ENCODE measurements around the gene SLC40A1. TPM values are rescaled to one million over a fixed set of nuclear protein-coding genes. Genes with fewer than 3 reads are reported as not detected.

The SLC40A1 gene
- total RNA-seq, 1 experiment from 2014 or later: not detected

DNA sequence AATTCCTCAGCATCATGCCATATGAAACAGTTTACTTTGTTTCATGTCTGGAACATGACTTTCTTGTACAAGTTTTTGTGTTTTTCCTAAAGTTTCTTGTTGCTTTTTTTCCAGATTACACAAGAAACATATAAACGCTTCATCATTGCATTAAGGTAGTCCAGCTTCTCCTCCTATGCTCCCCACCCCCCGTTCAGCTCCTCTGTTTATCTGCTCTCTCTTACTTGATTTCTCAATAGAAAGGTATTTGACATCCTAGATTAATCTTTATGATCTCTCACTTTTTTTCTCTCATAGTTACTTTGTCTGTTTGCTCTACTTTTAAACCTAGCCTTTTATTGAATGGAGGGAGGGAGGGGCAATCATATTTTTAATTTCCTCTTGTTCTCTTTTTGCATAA is 25.4 kb downstream of the SLC40A1 start:
- no peak overlapping the region for H3K27ac ChIP-seq (ENCODE audit: low read length)
- H3K4me2 ChIP-seq (ENCODE audit: low read depth, low read length, poor library complexity, severe bottlenecking): no peak overlapping the region

DNA sequence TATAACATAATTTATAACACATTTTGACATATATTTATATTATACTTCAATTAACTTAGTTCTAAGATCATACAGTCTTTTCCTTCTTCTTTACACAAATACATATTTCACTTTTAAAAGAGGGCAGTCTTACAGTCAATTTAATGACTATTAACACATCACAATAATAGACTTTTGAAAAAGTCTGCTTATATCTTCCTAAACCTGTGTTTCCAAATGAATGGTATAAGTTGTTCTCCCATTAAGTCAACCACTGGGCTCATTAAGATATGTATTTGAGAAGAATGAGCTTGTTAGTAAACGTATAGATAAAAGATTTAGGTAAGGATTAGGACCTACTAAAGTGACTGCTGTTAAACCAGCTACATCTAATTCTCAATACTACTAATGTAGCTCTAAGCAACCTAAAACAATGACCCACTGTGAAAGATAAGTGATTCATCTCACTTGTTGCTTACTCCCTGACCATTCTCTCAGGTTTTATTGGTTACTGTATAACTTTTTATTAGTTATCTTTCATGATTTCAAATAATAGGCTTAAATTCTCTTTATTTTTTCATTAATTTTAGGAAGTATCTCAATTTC is 27.0 kb downstream of the SLC40A1 start:
- no peaks in the 10 kb centered on the region for H3K79me2 ChIP-seq (ENCODE audit: low read length)

More for the DNA sequence above, 25.4 kb downstream of the SLC40A1 start:
- H2AFZ ChIP-seq (ENCODE audit: low read length): no peak overlapping the region
- H3K4me3 ChIP-seq (ENCODE audit: low read length): no peak overlapping the region
- H3K9me2 ChIP-seq (replicated peaks; ENCODE audit: insufficient read depth, low read length): no peaks in the 10 kb centered on the region
- no peak for DNase-seq
- no peaks in the 10 kb centered on the region for H3K79me2 ChIP-seq (ENCODE audit: low read length)
- H3K27me3 ChIP-seq (ENCODE audit: low read length): no peaks in the 10 kb centered on the region
- no peaks in the 10 kb centered on the region for H3K4me1 ChIP-seq (ENCODE audit: low read length)
- H4K20me1 ChIP-seq (ENCODE audit: insufficient read depth, low read depth, low read length): no peaks in the 10 kb centered on the region
- H3K36me3 ChIP-seq (ENCODE audit: insufficient read depth, low read length): no peaks in the 10 kb centered on the region
- no peak overlapping the region for H3K9ac ChIP-seq (ENCODE audit: low read length)
- H3K9me3 ChIP-seq (ENCODE audit: low read length): no peaks in the 10 kb centered on the region

DNA sequence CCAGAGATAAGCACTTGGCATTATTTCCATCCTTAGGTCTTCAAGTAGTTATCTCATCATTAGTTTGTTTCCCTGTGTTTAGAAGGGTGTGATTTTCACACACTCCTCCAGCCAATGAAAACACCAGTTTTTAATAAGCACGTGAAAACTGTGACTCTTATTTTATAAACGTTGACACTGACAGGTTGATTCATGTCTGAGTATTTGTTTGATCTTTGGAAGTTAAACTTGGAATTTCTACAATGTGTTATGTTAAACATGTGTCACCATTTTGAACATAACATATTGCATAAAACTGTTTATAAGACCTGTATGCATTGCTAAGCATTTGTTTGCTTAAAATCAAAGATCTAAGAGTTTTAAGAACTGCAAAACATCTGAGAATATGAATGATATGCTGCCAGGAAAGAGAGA is 27.6 kb downstream of the SLC40A1 start:
- no peak overlapping the region for H3K9ac ChIP-seq (ENCODE audit: low read length)
- no peak overlapping the region for H2AFZ ChIP-seq (ENCODE audit: low read length)
- no peak for DNase-seq

More for the DNA sequence above, 27.0 kb downstream of the SLC40A1 start:
- Histone ChIP-seq H3K4me2 (ENCODE audit: low read depth, low read length, poor library complexity, severe bottlenecking) (no peak overlapping the region), H2AFZ (ENCODE audit: low read length) (no peak overlapping the region), H3K9ac (ENCODE audit: low read length) (no peak overlapping the region), H3K36me3 (ENCODE audit: insufficient read depth, low read length) (no peaks in the 10 kb centered on the region), H3K27me3 (ENCODE audit: low read length) (no peaks in the 10 kb centered on the region), H4K20me1 (ENCODE audit: insufficient read depth, low read depth, low read length) (no peaks in the 10 kb centered on the region), H3K9me3 (ENCODE audit: low read length) (no peaks in the 10 kb centered on the region), H3K4me1 (ENCODE audit: low read length) (no peaks in the 10 kb centered on the region), H3K9me2 (replicated peaks; ENCODE audit: insufficient read depth, low read length) (no peaks in the 10 kb centered on the region), H3K4me3 (ENCODE audit: low read length) (no peak overlapping the region), H3K27ac (ENCODE audit: low read length) (no peak overlapping the region)
- no peak for DNase-seq

DNA sequence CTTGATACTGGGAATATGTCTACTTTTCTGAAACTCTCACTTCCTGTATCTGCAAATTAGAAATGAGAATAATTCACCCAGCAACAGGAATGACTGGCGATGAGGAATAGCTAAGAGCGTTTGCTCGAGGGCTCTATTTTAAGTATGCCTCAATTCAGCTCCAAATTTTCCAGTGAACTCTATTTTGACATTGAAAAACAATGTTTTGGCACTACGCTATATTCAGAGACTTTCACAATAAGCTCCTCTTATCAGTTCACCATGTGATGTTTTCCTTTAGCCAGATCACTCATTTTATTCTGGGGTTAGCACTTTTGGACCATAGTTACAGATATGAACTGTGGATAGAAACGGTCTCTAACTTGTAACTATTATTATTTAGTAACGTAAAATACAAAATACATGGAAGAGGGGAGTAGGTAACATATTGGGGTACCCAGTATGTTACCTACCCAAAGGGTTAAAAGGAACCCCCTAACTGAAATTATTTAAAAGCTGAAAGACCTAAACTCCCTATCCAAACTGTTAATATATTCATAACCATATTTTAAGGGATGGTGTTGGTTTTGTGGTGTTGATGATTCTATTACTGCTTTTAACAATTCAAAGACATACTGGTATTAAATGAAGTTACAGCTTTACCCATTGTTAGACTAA is 28.1 kb downstream of the SLC40A1 start:
- DNase-seq: no peak
- H3K9me3 ChIP-seq (ENCODE audit: low read length): no peaks in the 10 kb centered on the region
- no peaks in the 10 kb centered on the region for H3K4me1 ChIP-seq (ENCODE audit: low read length)
- H3K27me3 ChIP-seq (ENCODE audit: low read length): no peaks in the 10 kb centered on the region
- H3K27ac ChIP-seq (ENCODE audit: low read length): no peak overlapping the region
- H3K9me2 ChIP-seq (replicated peaks; ENCODE audit: insufficient read depth, low read length): no peaks in the 10 kb centered on the region
- no peaks in the 10 kb centered on the region for H3K79me2 ChIP-seq (ENCODE audit: low read length)
- no peak overlapping the region for H2AFZ ChIP-seq (ENCODE audit: low read length)
- H3K36me3 ChIP-seq (ENCODE audit: insufficient read depth, low read length): no peaks in the 10 kb centered on the region
- H3K4me2 ChIP-seq (ENCODE audit: low read depth, low read length, poor library complexity, severe bottlenecking): no peak overlapping the region
- H3K4me3 ChIP-seq (ENCODE audit: low read length): no peak overlapping the region
- no peak overlapping the region for H3K9ac ChIP-seq (ENCODE audit: low read length)
- H4K20me1 ChIP-seq (ENCODE audit: insufficient read depth, low read depth, low read length): no peaks in the 10 kb centered on the region

More for the DNA sequence above, 27.6 kb downstream of the SLC40A1 start:
- H3K79me2 ChIP-seq (ENCODE audit: low read length): no peaks in the 10 kb centered on the region
- no peaks in the 10 kb centered on the region for H4K20me1 ChIP-seq (ENCODE audit: insufficient read depth, low read depth, low read length)
- no peaks in the 10 kb centered on the region for H3K4me1 ChIP-seq (ENCODE audit: low read length)
- H3K27me3 ChIP-seq (ENCODE audit: low read length): no peaks in the 10 kb centered on the region
- no peaks in the 10 kb centered on the region for H3K9me3 ChIP-seq (ENCODE audit: low read length)
- no peak overlapping the region for H3K4me3 ChIP-seq (ENCODE audit: low read length)
- no peak overlapping the region for H3K4me2 ChIP-seq (ENCODE audit: low read depth, low read length, poor library complexity, severe bottlenecking)
- no peaks in the 10 kb centered on the region for H3K36me3 ChIP-seq (ENCODE audit: insufficient read depth, low read length)
- no peak overlapping the region for H3K27ac ChIP-seq (ENCODE audit: low read length)
- H3K9me2 ChIP-seq (replicated peaks; ENCODE audit: insufficient read depth, low read length): no peaks in the 10 kb centered on the region

DNA sequence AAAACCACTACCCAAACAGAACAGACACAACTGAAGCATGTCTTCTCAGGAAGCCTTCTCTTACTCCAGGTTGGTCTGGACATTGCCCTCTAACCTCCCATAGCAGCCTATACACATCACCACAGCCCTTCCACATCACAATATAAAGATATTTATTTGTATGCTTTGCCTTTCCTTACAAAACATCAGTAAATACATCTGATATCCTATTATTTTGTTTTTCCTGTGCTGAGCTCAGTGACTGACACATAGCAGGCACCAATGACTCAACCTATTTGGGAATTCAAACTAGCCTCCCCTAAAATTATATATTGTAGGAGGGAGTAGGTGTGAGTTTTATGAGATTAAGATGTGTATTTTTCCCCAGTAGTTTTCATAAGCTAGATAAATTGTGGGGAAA is 28.8 kb downstream of the SLC40A1 start:
- Histone ChIP-seq H3K9me3 (ENCODE audit: low read length) (no peaks in the 10 kb centered on the region), H3K4me2 (ENCODE audit: low read depth, low read length, poor library complexity, severe bottlenecking) (no peak overlapping the region), H3K4me1 (ENCODE audit: low read length) (no peaks in the 10 kb centered on the region), H2AFZ (ENCODE audit: low read length) (no peak overlapping the region), H3K27ac (ENCODE audit: low read length) (no peak overlapping the region), H3K9me2 (replicated peaks; ENCODE audit: insufficient read depth, low read length) (no peaks in the 10 kb centered on the region), H3K27me3 (ENCODE audit: low read length) (no peaks in the 10 kb centered on the region), H3K36me3 (ENCODE audit: insufficient read depth, low read length) (no peaks in the 10 kb centered on the region), H4K20me1 (ENCODE audit: insufficient read depth, low read depth, low read length) (no peaks in the 10 kb centered on the region), H3K79me2 (ENCODE audit: low read length) (no peaks in the 10 kb centered on the region), H3K9ac (ENCODE audit: low read length) (no peak overlapping the region), H3K4me3 (ENCODE audit: low read length) (no peak overlapping the region)
- DNase-seq: no peak

DNA sequence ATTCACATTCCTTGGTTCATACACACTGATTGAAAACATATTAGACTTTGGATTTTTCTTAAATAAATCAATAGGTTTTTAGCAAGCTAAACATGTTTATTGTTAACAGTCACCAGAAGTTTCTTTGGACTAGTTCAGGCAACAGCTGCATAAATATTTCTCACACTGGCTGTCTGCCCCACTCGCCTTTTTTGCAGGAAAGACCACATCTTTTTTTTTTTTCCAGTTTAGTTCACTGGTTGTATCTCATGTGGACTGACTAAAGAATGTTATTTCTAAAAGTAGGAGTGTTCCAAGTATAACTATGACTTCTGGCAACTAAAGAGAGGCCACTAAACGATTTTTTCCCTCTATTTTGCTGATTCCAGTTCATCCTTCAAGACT is 31.1 kb downstream of the SLC40A1 start:
- Histone ChIP-seq H3K27me3 (ENCODE audit: low read length) (no peaks in the 10 kb centered on the region), H3K36me3 (ENCODE audit: insufficient read depth, low read length) (no peaks in the 10 kb centered on the region), H2AFZ (ENCODE audit: low read length) (no peak overlapping the region), H3K79me2 (ENCODE audit: low read length) (no peaks in the 10 kb centered on the region), H3K4me1 (ENCODE audit: low read length) (no peaks in the 10 kb centered on the region), H3K9me2 (replicated peaks; ENCODE audit: insufficient read depth, low read length) (no peaks in the 10 kb centered on the region), H3K9ac (ENCODE audit: low read length) (no peak overlapping the region), H4K20me1 (ENCODE audit: insufficient read depth, low read depth, low read length) (no peaks in the 10 kb centered on the region), H3K4me2 (ENCODE audit: low read depth, low read length, poor library complexity, severe bottlenecking) (no peak overlapping the region), H3K9me3 (ENCODE audit: low read length) (no peaks in the 10 kb centered on the region), H3K4me3 (ENCODE audit: low read length) (no peak overlapping the region), H3K27ac (ENCODE audit: low read length) (no peak overlapping the region)
- no peak for DNase-seq

DNA sequence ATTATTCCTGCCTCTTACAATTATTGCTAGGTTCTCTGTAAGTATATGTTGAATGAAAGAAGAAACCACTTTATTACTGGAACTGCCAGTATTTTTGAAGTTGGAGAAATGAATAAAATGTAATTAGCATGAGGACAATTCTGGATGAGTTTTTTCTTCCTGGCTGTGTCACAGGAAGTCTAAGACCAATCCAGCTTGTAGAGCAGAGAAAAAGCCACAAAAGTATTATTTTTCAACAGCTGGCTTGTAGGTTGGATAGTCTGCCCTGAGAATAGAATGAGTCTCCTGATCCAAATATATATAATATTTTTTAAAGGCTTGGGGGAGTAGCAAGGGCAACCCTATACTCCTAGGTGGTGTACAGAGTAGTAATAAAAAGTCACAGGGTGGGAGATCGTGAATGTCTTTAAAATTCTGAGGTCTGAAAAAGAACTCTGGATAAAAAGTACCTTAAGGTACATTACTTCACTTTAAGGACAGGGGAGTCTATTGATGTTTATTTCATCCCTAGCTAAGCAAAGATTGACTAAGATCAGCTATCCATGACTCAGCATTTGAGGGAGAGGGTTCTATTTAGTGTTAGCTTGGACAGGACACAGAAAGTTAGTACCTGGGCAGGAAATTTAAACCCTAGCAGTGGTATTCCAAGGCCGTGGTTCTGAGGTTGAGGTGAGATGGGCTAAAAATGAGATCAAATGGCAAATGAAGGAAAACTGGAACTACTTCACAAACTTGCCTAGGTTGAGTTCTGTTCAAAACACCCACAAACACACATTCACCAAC is 31.7 kb downstream of the SLC40A1 start:
- Histone ChIP-seq H3K36me3 (ENCODE audit: insufficient read depth, low read length) (no peaks in the 10 kb centered on the region), H3K9me2 (replicated peaks; ENCODE audit: insufficient read depth, low read length) (no peaks in the 10 kb centered on the region), H3K27ac (ENCODE audit: low read length) (no peak overlapping the region), H3K9me3 (ENCODE audit: low read length) (no peaks in the 10 kb centered on the region), H3K4me1 (ENCODE audit: low read length) (no peaks in the 10 kb centered on the region), H3K9ac (ENCODE audit: low read length) (no peak overlapping the region), H4K20me1 (ENCODE audit: insufficient read depth, low read depth, low read length) (no peaks in the 10 kb centered on the region), H3K79me2 (ENCODE audit: low read length) (no peaks in the 10 kb centered on the region), H3K4me3 (ENCODE audit: low read length) (no peak overlapping the region), H2AFZ (ENCODE audit: low read length) (no peak overlapping the region), H3K4me2 (ENCODE audit: low read depth, low read length, poor library complexity, severe bottlenecking) (no peak overlapping the region), H3K27me3 (ENCODE audit: low read length) (no peaks in the 10 kb centered on the region)
- no peak for DNase-seq

DNA sequence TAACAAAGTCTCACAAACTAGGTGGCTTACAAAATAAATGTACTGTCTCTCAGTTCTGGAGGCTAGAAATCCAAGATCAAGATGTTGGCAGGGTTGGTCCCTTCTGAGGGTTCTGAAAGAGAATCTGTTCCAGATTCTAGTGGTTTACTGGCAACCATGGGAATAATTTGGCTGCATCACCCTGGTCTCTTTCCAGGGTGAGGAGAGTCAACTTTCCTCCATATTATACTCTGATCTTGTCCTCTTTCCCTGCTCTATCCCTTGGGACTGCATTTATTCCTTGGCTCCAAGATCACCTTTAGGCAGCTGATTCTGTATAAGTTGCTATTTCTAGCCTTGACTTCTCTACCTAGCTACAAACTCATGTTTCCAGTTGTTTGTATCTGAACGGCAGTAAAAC is 35.2 kb downstream of the SLC40A1 start:
- no peak overlapping the region for H3K4me3 ChIP-seq (ENCODE audit: low read length)
- no peak overlapping the region for H3K9ac ChIP-seq (ENCODE audit: low read length)
- DNase-seq: no peak
- no peaks in the 10 kb centered on the region for H3K4me1 ChIP-seq (ENCODE audit: low read length)
- no peak overlapping the region for H3K27ac ChIP-seq (ENCODE audit: low read length)
- H3K36me3 ChIP-seq (ENCODE audit: insufficient read depth, low read length): no peaks in the 10 kb centered on the region
- H3K4me2 ChIP-seq (ENCODE audit: low read depth, low read length, poor library complexity, severe bottlenecking): no peak overlapping the region
- no peaks in the 10 kb centered on the region for H4K20me1 ChIP-seq (ENCODE audit: insufficient read depth, low read depth, low read length)
- H3K27me3 ChIP-seq (ENCODE audit: low read length): no peaks in the 10 kb centered on the region
- H3K79me2 ChIP-seq (ENCODE audit: low read length): no peaks in the 10 kb centered on the region
- H3K9me3 ChIP-seq (ENCODE audit: low read length): no peaks in the 10 kb centered on the region
- no peak overlapping the region for H2AFZ ChIP-seq (ENCODE audit: low read length)
- no peaks in the 10 kb centered on the region for H3K9me2 ChIP-seq (replicated peaks; ENCODE audit: insufficient read depth, low read length)
